Left kidney (tissue), 2 donors: Measurements from ENCODE around the gene NUDT21. TPM values are rescaled to one million over a fixed set of nuclear protein-coding genes. Genes with fewer than 3 reads are reported as not detected.
"Not testable (repeated sequence)": the region's sequence is repeated elsewhere in the genome, so short reads cannot be mapped to it uniquely, and the experiment has no call there.

Source experiments
- DNase-seq: peaks from one replicate; pipeline ENCODE4 v3.0.0-alpha.2; 2013
- polyA plus RNA-seq: library from polyadenylated mRNA; unstranded; fragments of 120-200 nt; gene quantifications from one replicate; pipeline ENCODE4 v1.2.1, GENCODE V29; 2013; ENCODE audit not compliant: insufficient read length

NUDT21 gene
- polyA plus RNA-seq, 1 donor: 155 TPM

DNA sequence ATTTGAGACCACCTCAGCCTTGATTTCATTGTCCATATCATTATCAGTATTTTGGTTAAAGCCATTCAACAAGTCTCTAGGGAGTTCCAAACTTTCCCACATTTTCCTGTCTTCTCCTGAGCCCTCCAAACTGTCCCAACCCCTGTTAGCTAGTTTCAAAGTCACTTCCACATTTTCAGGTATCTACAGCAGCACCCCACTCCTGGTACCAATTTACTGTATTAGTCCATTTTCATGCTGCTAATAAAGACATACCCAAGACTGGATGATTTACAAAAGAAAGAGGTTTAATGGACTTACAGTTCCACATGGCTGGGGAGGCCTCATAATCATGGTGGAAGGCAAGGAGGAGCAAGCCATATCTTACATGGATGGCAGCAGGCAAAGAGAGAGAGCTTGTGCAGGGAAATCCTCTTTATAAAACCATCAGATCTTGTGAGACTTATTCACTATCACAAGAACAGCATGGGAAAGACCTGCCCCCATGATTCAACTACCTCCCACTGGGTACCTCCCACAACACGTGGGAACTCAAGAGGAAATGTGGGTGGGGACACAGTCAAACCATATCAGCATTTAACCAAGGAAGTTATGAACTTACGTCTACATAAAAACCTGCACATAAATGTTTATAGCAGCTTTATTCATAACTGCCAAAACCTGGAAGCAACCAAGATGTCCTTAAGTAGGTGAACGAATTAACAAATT is 70.2 kb downstream of the NUDT21 start:
- DNase-seq: not testable (repeated sequence)

Other genes with a start within 250 kb of the NUDT21 start
- 143 TPM for gene AMFR, start 25.8 kb downstream of the NUDT21 start, polyA plus RNA-seq
- gene OGFOD1, start 222 bp upstream of the NUDT21 start, polyA plus RNA-seq: 42.2 TPM
- gene BBS2, start 68.7 kb upstream of the NUDT21 start, polyA plus RNA-seq: 122 TPM
- not detected for gene MT4, start 113.7 kb upstream of the NUDT21 start, polyA plus RNA-seq
- gene MT3, start 138.2 kb upstream of the NUDT21 start, polyA plus RNA-seq: 1.5 TPM
- 19.0 TPM for gene MT2A, start 157.3 kb upstream of the NUDT21 start, polyA plus RNA-seq
- 26.6 TPM for gene MT1E, start 174.4 kb upstream of the NUDT21 start, polyA plus RNA-seq
- gene MT1M, start 181.3 kb upstream of the NUDT21 start, polyA plus RNA-seq: 0.30 TPM
- gene MT1A, start 187.3 kb upstream of the NUDT21 start, polyA plus RNA-seq: not detected
- gene MT1B, start 200.6 kb upstream of the NUDT21 start, polyA plus RNA-seq: 0.47 TPM
- 57.5 TPM for gene MT1F, start 206.6 kb upstream of the NUDT21 start, polyA plus RNA-seq
- gene MT1G, start 216.7 kb upstream of the NUDT21 start, polyA plus RNA-seq: 56.6 TPM
- 15.7 TPM for gene MT1H, start 218.5 kb upstream of the NUDT21 start, polyA plus RNA-seq
- gene MT1X, start 231.1 kb upstream of the NUDT21 start, polyA plus RNA-seq: 36.2 TPM